GM18526 (cell line): ENCODE measurements around the gene ZCCHC14.

Experiments used
- POLR2A ChIP-seq: IDR thresholded peaks from 3 replicates; pipeline ENCODE4 v1.6.1; 2011; ENCODE audit not compliant: insufficient read length; ENCODE audit errors: extremely low read depth

The ZCCHC14 gene

DNA sequence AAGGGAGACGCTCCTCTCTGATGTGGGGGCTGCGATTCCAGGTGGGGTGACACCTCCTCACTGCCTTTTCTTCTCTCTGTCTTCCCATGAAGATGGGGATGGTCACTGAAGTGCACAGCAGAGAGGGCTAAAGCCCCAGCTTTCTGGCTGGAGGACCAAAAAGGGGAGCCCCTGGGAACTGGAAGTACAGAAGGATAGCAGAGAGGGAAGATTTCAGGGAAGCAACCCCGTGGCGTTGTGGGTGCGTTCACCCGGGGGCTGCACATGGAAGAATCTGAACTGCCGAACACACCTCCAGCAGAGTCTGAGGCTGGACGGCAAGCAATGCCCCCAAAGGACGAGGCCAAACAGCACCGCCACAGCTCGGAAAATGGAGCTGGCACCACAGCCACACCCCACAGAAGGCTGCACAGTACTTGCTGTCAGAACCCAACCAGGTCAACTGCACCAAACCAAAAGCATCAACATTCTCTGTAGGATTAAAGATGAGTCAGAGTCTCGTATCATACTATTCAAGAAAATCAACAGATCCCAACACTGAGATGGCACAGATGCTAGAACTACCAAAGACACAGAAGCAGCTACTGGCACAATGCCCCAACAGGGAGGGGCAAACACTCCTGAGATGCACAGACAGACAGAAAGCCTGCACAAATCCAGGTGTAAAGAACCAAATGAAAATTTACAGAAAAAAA, 50.8 kb downstream of the ZCCHC14 start:
- no peak for TF ChIP-seq POLR2A

GRCh38 chr16:87439926-87440325, 52.9 kb downstream of the ZCCHC14 start:
- no peak for TF ChIP-seq POLR2A

GRCh38 chr16:87438611-87438985, 54.2 kb downstream of the ZCCHC14 start:
- no peak for TF ChIP-seq POLR2A

GRCh38 chr16:87437911-87438610, 54.8 kb downstream of the ZCCHC14 start:
- TF ChIP-seq POLR2A: no peak

GRCh38 chr16:87437327-87437726, 55.5 kb downstream of the ZCCHC14 start:
- no peak for TF ChIP-seq POLR2A

- TF ChIP-seq POLR2A: no peak
Observed at GRCh38 chr16:87436225-87437172, 56.3 kb downstream of the ZCCHC14 start.

DNA sequence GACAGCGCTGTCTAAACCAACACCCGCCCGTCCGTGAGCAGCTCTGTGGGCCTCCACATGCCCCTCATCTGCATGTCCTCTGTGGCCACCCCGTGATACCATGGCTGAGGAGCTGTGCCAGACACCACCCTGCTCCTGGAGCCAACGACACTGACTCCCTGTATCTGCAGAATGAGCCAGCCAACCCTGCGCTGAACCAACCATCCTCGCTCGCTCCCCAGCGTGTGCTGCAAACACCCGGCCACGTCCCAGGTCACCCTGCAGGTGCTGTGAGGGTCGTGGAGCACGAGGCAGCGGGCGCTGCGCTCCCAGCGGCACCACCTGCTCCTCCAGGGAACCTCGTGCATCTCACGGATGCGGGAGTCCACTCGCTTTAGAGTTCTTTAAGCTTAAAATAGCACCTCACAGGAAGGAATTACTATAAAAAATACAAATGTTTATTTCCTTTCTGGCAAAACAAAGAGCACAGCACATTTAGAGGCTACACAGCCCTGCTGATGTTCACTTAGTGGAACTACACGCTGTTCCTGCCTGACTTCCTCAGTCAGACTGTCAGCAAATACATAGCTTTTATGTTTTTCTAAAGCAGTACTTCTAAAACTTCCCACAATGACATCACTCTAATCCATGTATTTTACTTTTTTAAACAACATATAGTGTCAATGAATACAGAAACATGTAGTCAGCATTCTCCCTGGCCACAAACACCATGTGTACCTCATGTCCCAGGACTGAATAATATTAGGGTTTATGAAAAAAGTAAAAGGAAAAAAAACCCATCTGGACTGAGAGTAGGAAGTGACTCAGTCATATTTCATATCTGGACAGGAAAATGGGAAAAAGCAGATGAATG, 57.2 kb downstream of the ZCCHC14 start:
- no peak for TF ChIP-seq POLR2A

DNA sequence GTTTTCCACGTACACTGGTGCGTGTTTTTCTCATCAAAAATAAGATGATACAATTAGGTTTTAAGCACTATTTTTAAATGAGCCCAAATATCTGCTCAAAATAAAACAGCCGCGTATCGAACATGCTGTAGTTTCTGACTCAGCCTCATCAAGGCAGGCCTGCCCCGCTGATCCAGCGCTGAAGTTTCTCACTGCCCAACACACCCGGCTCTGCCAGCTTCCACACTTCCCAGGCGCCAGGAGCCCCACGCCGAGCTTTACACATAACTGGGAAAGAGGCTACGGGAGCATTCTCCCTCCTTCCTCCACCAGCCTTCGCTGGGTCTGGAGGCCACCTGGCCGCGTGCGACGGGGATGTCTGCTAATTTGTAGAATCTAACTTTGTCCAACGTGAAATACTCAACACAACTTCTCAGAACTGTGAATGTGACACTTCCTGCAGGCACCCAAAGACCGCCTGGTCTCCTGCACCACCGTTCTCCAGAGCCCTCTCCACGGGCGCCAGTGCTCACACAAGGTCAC, 58.6 kb downstream of the ZCCHC14 start:
- TF ChIP-seq POLR2A: no peak

DNA sequence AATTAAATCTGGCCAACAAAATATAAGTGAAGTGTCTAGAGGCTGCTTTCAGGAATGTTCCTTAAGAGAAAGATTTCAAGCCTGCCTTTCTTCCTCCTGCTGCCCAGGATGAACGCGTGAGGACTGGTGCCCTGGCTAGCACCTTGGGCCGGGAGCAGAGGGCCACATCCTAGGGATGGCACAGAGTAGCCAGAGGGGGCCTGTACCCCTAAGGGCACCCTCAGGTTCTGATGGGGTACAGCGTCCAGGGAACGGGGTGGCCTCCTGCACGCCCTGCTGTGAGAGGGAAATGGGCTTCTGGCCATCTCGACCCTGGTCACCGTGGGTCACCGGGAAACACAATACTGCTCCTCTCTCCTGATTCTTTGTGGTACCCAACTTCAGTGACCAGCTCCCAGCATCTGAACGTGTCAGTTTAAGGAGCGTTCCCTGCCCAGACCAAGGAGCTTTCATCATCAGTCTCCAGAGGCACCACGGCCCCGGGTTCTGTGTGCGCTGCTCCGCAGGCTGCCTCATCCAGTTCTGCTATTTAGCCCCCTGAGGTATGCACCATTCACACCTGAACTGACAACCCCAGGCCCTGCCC, 60.4 kb downstream of the ZCCHC14 start:
- TF ChIP-seq POLR2A: no peak

DNA sequence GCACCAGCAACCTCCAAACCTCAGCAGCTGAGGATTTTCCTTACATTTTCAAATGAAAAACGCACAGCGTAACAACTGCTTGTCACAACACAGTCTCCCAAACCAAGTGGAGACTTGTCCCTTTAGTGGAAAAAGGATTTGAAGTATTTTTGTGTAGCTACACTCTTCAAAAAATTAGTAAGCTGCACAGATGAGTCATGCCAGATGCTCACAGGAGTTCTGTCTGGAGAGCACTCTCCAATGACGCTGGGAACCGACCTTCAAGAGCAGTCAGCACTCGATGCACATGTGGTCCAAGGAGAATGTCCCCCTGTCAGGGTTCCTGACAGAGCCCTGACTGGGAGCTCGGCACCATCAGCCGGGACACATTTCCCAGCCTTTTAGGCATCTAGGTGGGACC, 60.9 kb downstream of the ZCCHC14 start:
- TF ChIP-seq POLR2A: no peak

DNA sequence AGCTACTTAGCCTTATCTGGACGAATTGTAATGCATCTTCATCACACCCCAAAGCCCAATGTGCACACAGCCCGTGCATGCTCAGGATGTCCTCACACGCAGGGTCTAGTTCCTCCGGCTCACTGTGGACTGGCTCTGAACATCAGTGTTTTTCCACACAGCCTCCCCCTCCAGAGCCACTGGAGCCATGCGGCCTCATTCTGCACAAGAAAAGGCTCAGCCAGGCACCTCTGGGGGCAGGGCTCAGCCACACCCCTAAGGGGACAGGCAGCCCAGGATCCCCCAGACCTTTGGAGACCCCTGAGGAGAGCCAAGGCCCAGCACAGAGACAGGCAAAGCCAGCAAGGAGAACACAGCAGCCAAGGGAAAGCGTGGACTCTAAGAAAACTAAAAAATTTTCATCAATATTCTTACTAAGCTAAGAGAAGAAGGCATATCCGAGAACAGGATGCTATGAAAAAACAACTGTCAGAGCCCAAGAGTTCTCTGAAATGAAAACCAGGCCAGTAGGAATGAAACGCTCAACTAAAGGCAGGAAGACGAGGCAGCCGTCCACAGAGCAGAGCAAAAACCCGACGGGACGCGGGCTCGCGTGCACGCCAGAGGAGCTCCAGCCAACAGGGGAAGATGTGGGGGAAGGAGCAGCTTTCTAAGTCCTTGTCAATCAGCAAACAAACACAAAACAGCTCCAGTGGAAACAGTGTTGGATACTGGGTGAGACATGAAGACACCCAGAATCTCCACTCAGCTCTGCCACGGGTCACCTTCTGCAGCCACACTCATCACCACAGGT, 66.2 kb downstream of the ZCCHC14 start:
- TF ChIP-seq POLR2A: no peak

DNA sequence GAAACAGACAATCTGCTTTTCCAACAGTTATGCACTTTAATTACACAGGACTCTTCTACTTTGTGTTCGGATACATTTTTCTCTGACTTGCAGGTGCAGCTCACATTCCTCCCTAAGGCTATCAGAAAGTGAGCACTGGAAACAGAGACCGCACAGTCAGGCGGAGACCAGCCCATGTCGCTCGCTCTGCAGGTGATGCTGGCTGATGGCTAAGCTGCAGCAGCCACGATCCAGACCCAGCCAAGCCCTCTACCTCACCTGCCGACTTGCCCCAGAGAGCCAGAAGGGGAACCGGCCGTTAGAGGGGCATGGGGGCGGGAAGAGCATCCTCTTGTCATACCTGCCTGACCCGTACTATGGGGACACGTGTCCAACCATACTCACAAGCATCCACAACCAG, 66.9 kb downstream of the ZCCHC14 start:
- TF ChIP-seq POLR2A: no peak

DNA sequence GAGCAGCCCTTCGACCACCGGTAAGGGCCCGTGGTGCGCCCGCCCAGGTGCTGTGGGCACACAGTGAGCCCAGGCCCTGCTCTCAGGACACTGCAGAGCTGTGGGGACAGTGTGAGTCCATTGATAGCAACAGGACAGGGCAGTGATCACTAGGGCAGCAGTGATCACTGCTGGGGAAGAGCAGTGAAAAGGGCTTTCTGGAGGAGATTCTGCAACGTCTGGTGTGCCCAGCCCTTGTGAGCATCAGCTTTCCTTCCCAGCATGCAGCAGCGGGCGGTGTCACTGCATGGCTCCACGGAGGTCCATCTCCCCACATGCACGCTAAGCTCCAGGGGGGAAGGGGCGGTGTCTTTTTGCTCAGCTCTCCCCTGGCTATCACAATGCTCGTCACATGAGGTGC, 68.6 kb downstream of the ZCCHC14 start:
- no peak for TF ChIP-seq POLR2A
